B cell (primary cell): ENCODE measurements around the gene EXOC5. TPM values are rescaled to one million over a fixed set of nuclear protein-coding genes. Genes with fewer than 3 reads are reported as not detected.

ENCODE experiments used
- ATAC-seq: fragments of 200-7000 bp; cut with Tn5 transposase; one replicate; pipeline ENCODE4 v1.10.0; 2021; ENCODE audit warnings: low read depth, mild to moderate bottlenecking, moderate number of reproducible peaks, moderate library complexity
- CTCF ChIA-PET: fragments of 350-600 bp; sonication (Branson Sonifier 250); formaldehyde crosslinking; loops from one replicate; lab custom pipeline; 2021; ENCODE audit warnings: antibody characterized with exemption, inconsistent platforms; lab: Charles Lee
- POLR2A ChIA-PET: fragments of 350-600 bp; sonication (Branson Sonifier 250); formaldehyde crosslinking; loops from one replicate; lab custom pipeline; 2021; ENCODE audit warnings: antibody characterized with exemption; lab: Charles Lee
- DNase-seq: peaks from one replicate; pipeline ENCODE4 v3.0.0; 2013
- H2AFZ ChIP-seq: 2 replicates; pipeline ENCODE4 v1.6.1; 2012; ENCODE audit warnings: mild to moderate bottlenecking, low read depth, low read length; ENCODE audit not compliant: insufficient read depth, poor library complexity, severe bottlenecking
- H3K27ac ChIP-seq, 2 donors: 1 replicate in 1 of 2; 2 replicates in 1 of 2; pipeline ENCODE4 v1.5.1; 2012 to 2013; ENCODE audit warnings: low read length in 2 of 2, mild to moderate bottlenecking in 2 of 2, moderate library complexity in 1 of 2
- H3K27me3 ChIP-seq, 4 experiments: fragments of 200-600 bp in 1 of 4; sonication (generic) in 1 of 4; replicated peaks in 1 of 4; 1 replicate in 2 of 4; 2 replicates in 2 of 4; pipeline versions ENCODE4 v1.6.1 to v1.7.0; 2013 to 2016; ENCODE audit warnings: low read length in 3 of 4, mild to moderate bottlenecking in 2 of 4, mixed read lengths in 1 of 4, moderate library complexity in 1 of 4; ENCODE audit not compliant: insufficient read depth in 4 of 4, control insufficient read depth in 3 of 4; ENCODE audit errors: control extremely low read depth in 1 of 4
- H3K36me3 ChIP-seq, 2 experiments: replicated peaks in 1 of 2; 1 replicate in 1 of 2; 2 replicates in 1 of 2; pipeline versions ENCODE4 v1.6.1 to v1.7.1; 2013; ENCODE audit warnings: low read length in 1 of 2; ENCODE audit not compliant: insufficient read depth in 2 of 2, control insufficient read depth in 1 of 2; ENCODE audit errors: control extremely low read depth in 1 of 2, extremely low read depth in 1 of 2
- H3K4me1 ChIP-seq, 2 donors: fragments of 200-600 bp in 1 of 2; sonication (generic) in 1 of 2; 1 replicate in 1 of 2; 2 replicates in 1 of 2; pipeline versions ENCODE4 v1.5.1 to v1.6.1; 2013 to 2017; ENCODE audit warnings: low read length in 2 of 2; ENCODE audit not compliant: control insufficient read depth in 2 of 2, insufficient read depth in 2 of 2
- H3K4me2 ChIP-seq: replicated peaks from 2 replicates; pipeline ENCODE3; 2012; ENCODE audit warnings: mild to moderate bottlenecking, low read depth, low read length; ENCODE audit not compliant: poor library complexity, severe bottlenecking
- H3K4me3 ChIP-seq, 5 experiments: fragments of 200-600 bp in 1 of 5; sonication (generic) in 1 of 5; 1 replicate in 3 of 5; 2 replicates in 2 of 5; pipeline versions ENCODE4 v1.5.1 to v1.7.0; 2011 to 2016; ENCODE audit warnings: low read length in 4 of 5, mild to moderate bottlenecking in 4 of 5, low read depth in 2 of 5, control low read depth in 1 of 5, moderate library complexity in 1 of 5; ENCODE audit not compliant: insufficient read depth in 1 of 5; ENCODE audit errors: control extremely low read depth in 1 of 5, extremely low read depth in 1 of 5
- H3K79me2 ChIP-seq: fragments of 200-600 bp; sonication (generic); one replicate; pipeline ENCODE4 v1.6.0; 2016; ENCODE audit warnings: low read length; ENCODE audit not compliant: control insufficient read depth, insufficient read depth
- H3K9ac ChIP-seq: fragments of 200-600 bp; sonication (generic); 2 replicates; pipeline ENCODE4 v1.6.1; 2017; ENCODE audit warnings: mild to moderate bottlenecking, low read length, moderate library complexity
- H3K9me3 ChIP-seq, 3 donors: one replicate each; pipeline versions ENCODE4 v1.6.1 to v1.7.1; 2013; ENCODE audit warnings: low read length in 2 of 3; ENCODE audit not compliant: control insufficient read depth in 2 of 3, insufficient read depth in 1 of 3; ENCODE audit errors: control extremely low read depth in 1 of 3
- H4K20me1 ChIP-seq: 2 replicates; pipeline ENCODE4 v1.6.0; 2012; ENCODE audit warnings: mild to moderate bottlenecking, low read length; ENCODE audit not compliant: insufficient read depth, control insufficient read depth, poor library complexity, severe bottlenecking
- H3K27ac Mint-ChIP-seq: one replicate; pipeline ENCODE4 v1.8.0; 2021; ENCODE audit warnings: mixed read lengths
- H3K27me3 Mint-ChIP-seq: one replicate; pipeline ENCODE4 v1.8.0; 2021; ENCODE audit warnings: mixed read lengths
- H3K4me1 Mint-ChIP-seq: one replicate; pipeline ENCODE4 v1.8.0; 2021; ENCODE audit warnings: mixed read lengths
- H3K4me3 Mint-ChIP-seq: one replicate; pipeline ENCODE4 v1.8.0; 2021; ENCODE audit warnings: mixed read lengths
- H3K9me3 Mint-ChIP-seq: one replicate; pipeline ENCODE4 v1.8.0; 2022; ENCODE audit warnings: mixed read lengths; ENCODE audit not compliant: insufficient read depth
- EZH2 ChIP-seq: IDR thresholded peaks from 2 replicates; pipeline ENCODE4 v1.6.1; 2012; ENCODE audit warnings: borderline replicate concordance, low read depth, mild to moderate bottlenecking, moderate library complexity, low read length; ENCODE audit not compliant: insufficient read depth, poor library complexity, severe bottlenecking
- WGBS: methylation state at CpG from one replicate; pipeline ENCODE4 v1.1.5; 2013; ENCODE audit warnings: missing lambda C conversion rate; ENCODE audit not compliant: insufficient coverage; 5-methylcytosine and 5-hydroxymethylcytosine counted together
- intact Hi-C: fragments of 100-400 bp; cut with micrococcal nuclease; formaldehyde crosslinking; loops from one replicate; pipeline ENCODE4 v1.10.0; 2022
- polyA plus RNA-seq: library from polyadenylated mRNA; depleted of rRNA; stranded (reverse); fragments of >200 nt; gene quantifications from 2 replicates; pipeline ENCODE4 v1.2.3, GENCODE V29; 2012
- total RNA-seq, 2 donors: library from RNA; stranded (reverse); fragments of 120-200 nt in 1 of 2; gene quantifications; 1 replicate in 1 of 2; 2 replicates in 1 of 2; pipeline versions ENCODE4 v1.2.3 to v1.2.4, GENCODE V29; 2013 to 2022
- TF ChIP-seq, protein P1 (sequence below): fragments of 200-600 bp; IDR thresholded peaks from one replicate; pipeline ENCODE4 v1.8.0; 2022; ENCODE audit warnings: antibody characterized with exemption, mild to moderate bottlenecking

Gene EXOC5
- total and polyA plus RNA-seq, 2 donors (not counting 1 experiment from before 2014, with no cell fraction given) = 5.4 to 60.0 TPM

DNA sequence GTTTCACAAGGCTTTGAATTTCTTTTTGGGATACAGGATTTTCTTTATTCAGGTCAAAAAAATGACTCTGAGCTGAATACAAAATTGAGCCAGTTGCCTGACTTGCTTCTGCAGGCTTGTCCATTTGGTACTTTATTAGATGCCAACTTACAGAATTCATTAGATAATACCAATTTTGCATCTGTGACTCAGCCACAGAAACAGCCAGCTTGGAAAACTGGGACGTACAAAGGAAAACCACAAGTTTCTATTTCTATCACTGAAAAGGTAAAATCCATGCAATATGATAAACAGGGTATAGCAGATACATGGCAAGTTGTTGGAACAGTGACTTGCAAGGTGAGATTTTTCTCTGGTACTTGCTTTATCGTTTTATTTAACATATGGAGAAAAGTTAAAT is 5.8 kb upstream of the EXOC5 start:
- no peak for DNase-seq
- Histone ChIP-seq H3K27me3 (no peaks in the 10 kb centered on the region), H3K4me2 (no peak overlapping the region), H3K27ac (no peak overlapping the region), H3K4me1 (peaks cover 16% of the 10 kb centered on the region in 2 donors), H2AFZ (no peak overlapping the region), H4K20me1 (peaks cover 22% of the 10 kb centered on the region), H3K36me3 (peaks cover 3 to 15% of the 10 kb centered on the region in 2 experiments), H3K79me2 (peaks cover 52% of the 10 kb centered on the region), H3K4me3 (no peak overlapping the region), H3K9me3 (no peaks in the 10 kb centered on the region), H3K9ac (no peak overlapping the region)
- ATAC-seq = no peak
- intact Hi-C loops = no loop called here
- H3K27me3 Mint-ChIP-seq = no peaks in the 10 kb centered on the region
- WGBS = no CpG with 5 or more reads among the region's 2 CpGs
- H3K9me3 Mint-ChIP-seq = no peaks in the 10 kb centered on the region
- TF ChIP-seq, protein P1, sequence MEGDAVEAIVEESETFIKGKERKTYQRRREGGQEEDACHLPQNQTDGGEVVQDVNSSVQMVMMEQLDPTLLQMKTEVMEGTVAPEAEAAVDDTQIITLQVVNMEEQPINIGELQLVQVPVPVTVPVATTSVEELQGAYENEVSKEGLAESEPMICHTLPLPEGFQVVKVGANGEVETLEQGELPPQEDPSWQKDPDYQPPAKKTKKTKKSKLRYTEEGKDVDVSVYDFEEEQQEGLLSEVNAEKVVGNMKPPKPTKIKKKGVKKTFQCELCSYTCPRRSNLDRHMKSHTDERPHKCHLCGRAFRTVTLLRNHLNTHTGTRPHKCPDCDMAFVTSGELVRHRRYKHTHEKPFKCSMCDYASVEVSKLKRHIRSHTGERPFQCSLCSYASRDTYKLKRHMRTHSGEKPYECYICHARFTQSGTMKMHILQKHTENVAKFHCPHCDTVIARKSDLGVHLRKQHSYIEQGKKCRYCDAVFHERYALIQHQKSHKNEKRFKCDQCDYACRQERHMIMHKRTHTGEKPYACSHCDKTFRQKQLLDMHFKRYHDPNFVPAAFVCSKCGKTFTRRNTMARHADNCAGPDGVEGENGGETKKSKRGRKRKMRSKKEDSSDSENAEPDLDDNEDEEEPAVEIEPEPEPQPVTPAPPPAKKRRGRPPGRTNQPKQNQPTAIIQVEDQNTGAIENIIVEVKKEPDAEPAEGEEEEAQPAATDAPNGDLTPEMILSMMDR = no peak
- TF ChIP-seq EZH2 = no peak
- H3K4me3 Mint-ChIP-seq = no peak overlapping the region
- CTCF ChIA-PET = no interaction called here
- H3K27ac Mint-ChIP-seq = no peak overlapping the region
- H3K4me1 Mint-ChIP-seq = peaks cover 25% of the 10 kb centered on the region
- POLR2A ChIA-PET = no interaction called here

DNA sequence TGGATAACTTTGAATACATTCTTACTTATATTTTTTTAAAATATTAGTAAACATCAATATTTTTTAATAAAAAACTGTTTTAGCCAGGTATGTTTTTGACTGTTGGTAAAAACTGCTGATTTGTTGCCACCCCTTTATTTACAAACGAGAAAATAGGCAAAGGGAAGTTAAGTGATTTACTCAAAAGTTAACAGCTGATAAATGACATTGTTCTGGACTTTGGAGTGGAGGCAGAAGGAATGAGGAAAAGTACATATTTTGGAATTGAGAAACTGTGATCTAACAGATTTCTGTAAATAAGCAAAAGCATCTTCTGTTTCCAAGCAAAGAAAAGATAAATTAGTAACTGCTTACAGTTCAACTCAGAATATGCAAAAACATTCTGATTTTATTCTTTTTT is 4.5 kb upstream of the EXOC5 start:
- Mint-ChIP-seq H3K27me3 (no peaks in the 10 kb centered on the region), H3K4me1 (peaks cover 25% of the 10 kb centered on the region), H3K4me3 (no peak overlapping the region), H3K9me3 (no peaks in the 10 kb centered on the region), H3K27ac (no peak overlapping the region)
- no peak for ATAC-seq
- no CpG with 5 or more reads among the region's 1 CpG for WGBS
- ChIA-PET CTCF (no interaction called here), POLR2A (no interaction called here)
- no peak overlapping the region for H3K27ac ChIP-seq
- H3K36me3 ChIP-seq = peaks cover 3 to 15% of the 10 kb centered on the region in 2 experiments
- H3K4me3 ChIP-seq = no peak overlapping the region
- TF ChIP-seq, protein P1 = no peak
- TF ChIP-seq EZH2 = no peak
- no peak overlapping the region for H2AFZ ChIP-seq
- no peak overlapping the region for H3K4me2 ChIP-seq
- peaks cover 60% of the 10 kb centered on the region for H3K79me2 ChIP-seq
- H3K4me1 ChIP-seq = peaks cover 16% of the 10 kb centered on the region in 2 donors
- H3K9me3 ChIP-seq = no peaks in the 10 kb centered on the region
- DNase-seq = no peak
- no peak overlapping the region for H3K9ac ChIP-seq
- peaks cover 22% of the 10 kb centered on the region for H4K20me1 ChIP-seq
- no peaks in the 10 kb centered on the region for H3K27me3 ChIP-seq
- intact Hi-C loops = no loop called here
